ENCODE results near the gene SEMA6B. TPM values are rescaled to one million over a fixed set of nuclear protein-coding genes. Genes with fewer than 3 reads are reported as not detected.

The SEMA6B gene
- total RNA-seq, 1 donor from 2014 or later: 8.3 TPM

DNA sequence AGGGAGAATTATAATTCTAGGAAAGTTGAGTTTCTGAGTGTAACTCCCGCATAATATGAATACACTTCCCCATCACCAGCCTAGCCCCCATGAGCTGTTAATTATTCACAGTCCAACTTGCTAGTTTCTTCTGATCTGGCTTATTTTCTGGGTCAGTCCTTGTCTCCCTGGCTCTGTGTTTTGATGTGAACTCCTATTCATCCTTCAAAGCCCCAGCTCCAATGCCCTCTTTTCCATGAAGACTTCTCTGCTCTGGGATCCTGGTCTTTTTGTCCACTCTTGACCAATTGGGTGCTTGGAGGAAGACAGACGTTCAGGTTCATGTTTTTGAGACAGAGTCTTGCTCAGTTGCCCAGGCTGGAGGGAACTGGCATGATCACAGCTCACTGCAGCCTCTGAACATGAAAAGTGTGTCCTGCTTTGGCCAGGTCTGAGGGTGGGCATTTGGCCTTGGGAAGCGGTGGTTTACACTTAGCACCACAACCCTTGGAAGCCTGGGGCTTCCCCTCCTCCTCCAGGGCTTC lies 20.3 kb downstream of the SEMA6B start:
- Histone ChIP-seq H3K4me1 (peaks cover 11% of the 10 kb centered on the region), H3K9me3 (no peaks in the 10 kb centered on the region), H3K4me3 (no peak overlapping the region), H3K27ac (no peak overlapping the region), H3K36me3 (no peaks in the 10 kb centered on the region), H3K27me3 (no peaks in the 10 kb centered on the region)
- intact Hi-C loops (cut with DNase I): no loop called here
- DNase-seq (ENCODE audit: extremely low spot score in 2 of 2): no peak
- TF ChIP-seq POLR2AphosphoS5 (IDR thresholded peaks at IDR 0.05; ENCODE audit: insufficient read depth in 1 of 2, low read depth in 1 of 2) (no peak), POLR2A (IDR thresholded peaks at IDR 0.05) (no peak)
- TF ChIP-seq, protein P1, sequence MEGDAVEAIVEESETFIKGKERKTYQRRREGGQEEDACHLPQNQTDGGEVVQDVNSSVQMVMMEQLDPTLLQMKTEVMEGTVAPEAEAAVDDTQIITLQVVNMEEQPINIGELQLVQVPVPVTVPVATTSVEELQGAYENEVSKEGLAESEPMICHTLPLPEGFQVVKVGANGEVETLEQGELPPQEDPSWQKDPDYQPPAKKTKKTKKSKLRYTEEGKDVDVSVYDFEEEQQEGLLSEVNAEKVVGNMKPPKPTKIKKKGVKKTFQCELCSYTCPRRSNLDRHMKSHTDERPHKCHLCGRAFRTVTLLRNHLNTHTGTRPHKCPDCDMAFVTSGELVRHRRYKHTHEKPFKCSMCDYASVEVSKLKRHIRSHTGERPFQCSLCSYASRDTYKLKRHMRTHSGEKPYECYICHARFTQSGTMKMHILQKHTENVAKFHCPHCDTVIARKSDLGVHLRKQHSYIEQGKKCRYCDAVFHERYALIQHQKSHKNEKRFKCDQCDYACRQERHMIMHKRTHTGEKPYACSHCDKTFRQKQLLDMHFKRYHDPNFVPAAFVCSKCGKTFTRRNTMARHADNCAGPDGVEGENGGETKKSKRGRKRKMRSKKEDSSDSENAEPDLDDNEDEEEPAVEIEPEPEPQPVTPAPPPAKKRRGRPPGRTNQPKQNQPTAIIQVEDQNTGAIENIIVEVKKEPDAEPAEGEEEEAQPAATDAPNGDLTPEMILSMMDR (IDR thresholded peaks at IDR 0.05): no peak

DNA sequence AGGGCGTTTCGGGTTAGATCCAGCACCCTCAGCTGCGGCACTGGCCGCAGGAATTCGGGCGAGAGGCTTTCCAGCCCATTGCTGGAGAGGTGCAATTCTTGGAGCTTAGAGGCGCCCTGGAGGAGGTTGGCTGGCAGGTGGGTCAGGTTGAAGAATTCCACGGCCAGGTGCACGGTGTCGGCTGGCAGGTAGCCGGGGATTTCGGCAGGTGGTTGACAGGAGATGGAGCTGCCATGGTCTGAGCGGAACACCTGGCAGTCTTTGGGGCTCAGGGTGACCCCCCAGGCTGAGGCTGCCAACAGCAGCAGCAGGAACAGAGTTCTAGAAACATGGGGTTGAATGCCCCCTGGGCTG lies 20.9 kb downstream of the SEMA6B start:
- Histone ChIP-seq H3K27ac (no peak overlapping the region), H3K36me3 (no peaks in the 10 kb centered on the region), H3K4me1 (peaks cover 11% of the 10 kb centered on the region), H3K27me3 (no peaks in the 10 kb centered on the region), H3K4me3 (no peak overlapping the region), H3K9me3 (no peaks in the 10 kb centered on the region)
- intact Hi-C loops (cut with DNase I): no loop called here
- no peak for DNase-seq (ENCODE audit: extremely low spot score in 2 of 2)
- TF ChIP-seq POLR2AphosphoS5 (IDR thresholded peaks at IDR 0.05; ENCODE audit: insufficient read depth in 1 of 2, low read depth in 1 of 2) (no peak), POLR2A (IDR thresholded peaks at IDR 0.05) (no peak)
- TF ChIP-seq, protein P1 (IDR thresholded peaks at IDR 0.05): no peak

DNA sequence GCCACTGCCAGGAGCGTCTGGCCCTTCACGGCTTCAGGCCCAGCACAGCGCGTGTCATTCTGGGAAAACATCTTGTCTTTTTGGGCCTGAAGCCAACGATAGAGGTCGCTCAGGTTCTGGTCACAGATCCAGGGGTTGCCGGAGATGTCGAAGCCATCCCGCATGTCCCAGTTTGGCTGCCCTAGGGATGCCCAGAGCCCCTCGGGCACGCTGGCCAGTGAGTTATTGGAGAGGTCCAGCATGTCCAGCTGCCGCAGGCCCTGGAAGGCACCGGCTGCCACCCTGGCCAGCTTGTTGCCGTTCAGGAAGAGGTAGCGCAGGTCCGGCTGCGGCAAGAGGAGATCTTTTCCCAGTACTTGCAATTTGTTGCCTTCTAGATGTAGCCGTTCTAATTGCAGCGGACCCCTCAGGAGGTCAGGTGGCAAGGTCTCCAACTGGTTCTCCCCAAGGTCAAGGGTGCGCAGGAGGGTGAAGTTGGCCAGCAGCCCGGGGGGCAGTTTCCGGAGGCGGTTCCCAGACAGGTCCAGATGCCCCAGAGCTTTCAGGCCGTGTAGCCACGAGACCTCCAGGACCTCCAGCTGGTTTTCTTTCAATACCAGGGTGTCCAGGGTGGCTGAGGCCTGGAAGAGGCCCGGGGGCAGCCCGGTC lies 21.4 kb downstream of the SEMA6B start:
- intact Hi-C loops (cut with DNase I): no loop called here
- Histone ChIP-seq H3K4me1 (peaks cover 11% of the 10 kb centered on the region), H3K4me3 (no peak overlapping the region), H3K36me3 (no peaks in the 10 kb centered on the region), H3K9me3 (no peaks in the 10 kb centered on the region), H3K27me3 (no peaks in the 10 kb centered on the region), H3K27ac (no peak overlapping the region)
- DNase-seq (ENCODE audit: extremely low spot score in 2 of 2): no peak
- TF ChIP-seq, protein P1 (IDR thresholded peaks at IDR 0.05): no peak
- TF ChIP-seq POLR2AphosphoS5 (IDR thresholded peaks at IDR 0.05; ENCODE audit: insufficient read depth in 1 of 2, low read depth in 1 of 2) (no peak), POLR2A (IDR thresholded peaks at IDR 0.05) (no peak)

DNA sequence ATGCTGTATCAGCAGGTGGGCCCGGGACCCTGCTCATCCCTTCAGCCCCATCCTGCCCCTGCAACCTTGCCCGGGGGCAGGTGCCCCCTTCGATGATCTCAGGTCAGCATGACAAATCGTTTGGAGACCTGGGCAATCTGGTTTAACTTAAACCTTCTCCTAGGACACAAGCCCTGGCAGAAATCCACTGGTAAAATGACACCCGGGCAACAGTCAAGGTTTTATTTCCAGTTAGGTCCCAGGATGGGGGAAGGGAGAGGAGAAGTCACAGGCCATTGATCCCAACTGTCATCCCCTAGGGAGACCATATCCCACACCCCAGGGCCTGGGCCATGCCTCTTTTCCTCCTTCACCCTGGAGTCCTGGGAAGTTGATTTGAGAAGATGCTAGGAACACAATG lies 22.7 kb downstream of the SEMA6B start:
- intact Hi-C loops (cut with DNase I): no loop called here
- Histone ChIP-seq H3K27ac (no peak overlapping the region), H3K27me3 (no peaks in the 10 kb centered on the region), H3K9me3 (no peaks in the 10 kb centered on the region), H3K4me3 (no peak overlapping the region), H3K4me1 (peaks cover 11% of the 10 kb centered on the region), H3K36me3 (no peaks in the 10 kb centered on the region)
- TF ChIP-seq POLR2A (IDR thresholded peaks at IDR 0.05) (no peak), POLR2AphosphoS5 (IDR thresholded peaks at IDR 0.05; ENCODE audit: insufficient read depth in 1 of 2, low read depth in 1 of 2) (no peak)
- TF ChIP-seq, protein P1 (IDR thresholded peaks at IDR 0.05): no peak
- no peak for DNase-seq (ENCODE audit: extremely low spot score in 2 of 2)
